ENCODE data around the gene CAMKK2. TPM values are rescaled to one million over a fixed set of nuclear protein-coding genes. Genes with fewer than 3 reads are reported as not detected.
"Not testable (repeated sequence)": the region's sequence is repeated elsewhere in the genome, so short reads cannot be mapped to it uniquely, and the experiment has no call there.

Gene CAMKK2
- total and polyA plus RNA-seq, 7 donors, result 4.4 to 12.3 (median 8.3) TPM

DNA sequence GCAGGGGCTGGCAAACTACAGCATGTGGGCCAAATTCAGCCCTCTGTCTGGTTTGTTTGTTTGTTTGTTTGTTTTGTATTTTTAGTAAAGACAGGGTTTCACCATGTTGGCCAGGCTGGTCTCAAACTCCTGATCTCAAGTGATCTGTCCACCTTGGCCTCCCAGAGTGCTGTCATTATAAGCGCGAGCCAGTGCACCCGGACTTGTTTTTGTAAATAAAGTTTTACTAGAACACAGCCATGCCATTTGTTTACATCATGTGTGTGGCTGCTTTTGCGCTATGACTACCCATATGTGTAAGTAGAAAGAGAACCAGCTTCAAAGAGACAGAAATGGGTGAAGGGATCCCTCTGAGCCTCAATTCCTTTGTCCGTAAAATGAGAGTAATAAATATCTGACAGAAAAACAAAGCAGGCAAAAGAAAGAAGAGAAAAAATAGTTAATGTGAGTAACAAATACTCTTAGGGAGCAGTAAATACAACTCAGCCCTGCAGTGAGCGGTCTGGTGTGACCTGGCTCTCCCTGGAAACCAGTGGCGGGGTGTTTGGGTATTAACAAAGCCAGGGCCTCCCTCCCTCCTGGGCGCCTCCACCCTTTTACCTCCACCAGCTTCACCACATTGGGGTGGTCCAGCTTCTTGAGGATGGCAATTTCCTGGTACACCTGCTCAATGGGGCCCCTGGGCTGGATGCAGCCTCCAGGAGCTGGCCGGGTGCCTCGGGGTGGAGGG is 33.1 kb downstream of the CAMKK2 start:
- WGBS, 3 donors, result 92 to 96% (median 94%) methylated on average over 10 of the region's 10 CpGs
- Histone ChIP-seq H3K36me3 (ENCODE audit: insufficient read depth in 1 of 2, low read depth in 1 of 2) (peaks cover 3 to 88% of the 10 kb centered on the region in 2 donors), H3K4me1 (no peaks in the 10 kb centered on the region), H3K4me3 (no peak overlapping the region), H3K27me3 (ENCODE audit: insufficient read depth in 3 of 3, low read length in 2 of 3) (no peaks in the 10 kb centered on the region), H3K27ac (no peak overlapping the region), H3K9me3 (no peaks in the 10 kb centered on the region)
- intact Hi-C loops (cut with DNase I), result no loop called here
- DNase-seq, result no peak
- no peak for ATAC-seq
- TF ChIP-seq, protein P1, sequence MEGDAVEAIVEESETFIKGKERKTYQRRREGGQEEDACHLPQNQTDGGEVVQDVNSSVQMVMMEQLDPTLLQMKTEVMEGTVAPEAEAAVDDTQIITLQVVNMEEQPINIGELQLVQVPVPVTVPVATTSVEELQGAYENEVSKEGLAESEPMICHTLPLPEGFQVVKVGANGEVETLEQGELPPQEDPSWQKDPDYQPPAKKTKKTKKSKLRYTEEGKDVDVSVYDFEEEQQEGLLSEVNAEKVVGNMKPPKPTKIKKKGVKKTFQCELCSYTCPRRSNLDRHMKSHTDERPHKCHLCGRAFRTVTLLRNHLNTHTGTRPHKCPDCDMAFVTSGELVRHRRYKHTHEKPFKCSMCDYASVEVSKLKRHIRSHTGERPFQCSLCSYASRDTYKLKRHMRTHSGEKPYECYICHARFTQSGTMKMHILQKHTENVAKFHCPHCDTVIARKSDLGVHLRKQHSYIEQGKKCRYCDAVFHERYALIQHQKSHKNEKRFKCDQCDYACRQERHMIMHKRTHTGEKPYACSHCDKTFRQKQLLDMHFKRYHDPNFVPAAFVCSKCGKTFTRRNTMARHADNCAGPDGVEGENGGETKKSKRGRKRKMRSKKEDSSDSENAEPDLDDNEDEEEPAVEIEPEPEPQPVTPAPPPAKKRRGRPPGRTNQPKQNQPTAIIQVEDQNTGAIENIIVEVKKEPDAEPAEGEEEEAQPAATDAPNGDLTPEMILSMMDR (IDR thresholded peaks at IDR 0.05), result no peak

DNA sequence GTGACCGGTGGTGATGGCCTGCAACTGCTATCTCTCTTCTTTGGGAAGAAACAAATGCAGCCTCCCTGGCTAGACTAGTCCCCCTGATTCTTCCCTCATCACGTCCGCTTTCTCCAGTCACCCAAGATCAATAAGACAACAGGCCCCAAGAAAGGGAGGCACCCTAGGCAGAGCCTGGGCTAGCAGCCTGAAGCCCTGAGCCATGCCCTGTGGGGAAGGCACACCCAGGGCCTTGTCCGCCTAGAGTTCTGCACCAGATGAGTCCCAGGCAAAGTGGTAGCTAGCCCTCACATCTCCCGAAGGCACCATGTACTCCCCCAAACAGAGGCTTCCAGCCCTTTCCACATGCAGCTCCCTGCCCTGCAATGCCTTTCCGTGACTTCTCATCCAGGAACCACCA is 35.1 kb downstream of the CAMKK2 start:
- TF ChIP-seq, protein P1 (IDR thresholded peaks at IDR 0.05), result no peak
- H3K36me3 ChIP-seq (ENCODE audit: insufficient read depth in 1 of 2, low read depth in 1 of 2), result peaks cover 3 to 92% of the 10 kb centered on the region in 2 donors
- WGBS, 3 donors, result 91 to 97% (median 93%) methylated on average over 6 of the region's 6 CpGs

DNA sequence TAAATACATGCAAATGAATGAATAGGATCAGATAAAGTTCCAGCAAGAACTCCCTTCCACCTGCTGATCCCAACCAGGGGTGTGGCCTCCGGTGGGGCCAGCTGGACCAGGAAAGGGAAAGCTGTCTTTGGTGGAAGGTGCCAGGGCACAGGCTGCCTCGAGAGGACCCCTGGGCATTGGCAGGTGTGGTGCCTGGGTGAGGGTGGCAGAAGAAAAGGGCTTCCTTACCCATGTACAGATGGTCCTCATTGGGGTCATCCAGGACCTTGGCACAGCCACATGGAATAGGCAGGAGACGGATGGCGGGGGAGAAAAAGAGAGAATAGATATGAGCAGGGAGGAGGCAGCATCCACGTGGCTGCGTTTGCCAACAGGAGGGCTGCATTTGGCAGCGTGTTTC is 36.4 kb downstream of the CAMKK2 start:
- WGBS, 3 donors, result 87 to 89% (median 88%) methylated on average over 7 of the region's 7 CpGs
- H3K27me3 ChIP-seq (ENCODE audit: insufficient read depth in 3 of 3, low read length in 2 of 3), result no peaks in the 10 kb centered on the region
- intact Hi-C loops (cut with DNase I), result no loop called here
- H3K9me3 ChIP-seq, result no peaks in the 10 kb centered on the region
- TF ChIP-seq, protein P1 (IDR thresholded peaks at IDR 0.05), result no peak
- DNase-seq (no peak), ATAC-seq (no peak)
- H3K36me3 ChIP-seq (ENCODE audit: insufficient read depth in 1 of 2, low read depth in 1 of 2), result peaks cover 3 to 90% of the 10 kb centered on the region in 2 donors
- no peak overlapping the region for H3K27ac ChIP-seq
- no peak overlapping the region for H3K4me3 ChIP-seq
- H3K4me1 ChIP-seq, result no peaks in the 10 kb centered on the region

More for the DNA sequence above, 35.1 kb downstream of the CAMKK2 start:
- intact Hi-C loops (cut with DNase I), result no loop called here
- Histone ChIP-seq H3K27ac (no peak overlapping the region), H3K4me1 (no peaks in the 10 kb centered on the region), H3K4me3 (no peak overlapping the region), H3K27me3 (ENCODE audit: insufficient read depth in 3 of 3, low read length in 2 of 3) (no peaks in the 10 kb centered on the region), H3K9me3 (no peaks in the 10 kb centered on the region)
- DNase-seq (no peak), ATAC-seq (no peak)

DNA sequence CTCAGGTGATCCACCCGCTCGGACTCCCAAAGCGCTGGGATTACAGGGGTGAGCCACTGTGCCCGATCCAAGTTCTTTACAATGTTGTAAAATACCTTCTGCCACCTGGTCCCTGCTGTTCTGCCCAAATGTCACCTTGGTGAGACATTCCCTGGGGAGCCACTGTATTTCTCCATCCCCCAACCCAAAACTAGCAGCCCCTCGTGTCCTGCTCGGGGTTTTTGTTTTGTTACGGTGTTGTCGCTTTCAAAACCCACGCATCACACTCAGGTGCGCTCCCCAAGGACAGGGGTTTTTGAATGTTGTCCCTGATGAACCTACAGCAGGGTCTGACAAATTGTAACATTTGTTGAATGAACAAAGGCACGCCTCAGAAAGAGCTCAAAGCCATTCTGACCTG is 37.4 kb downstream of the CAMKK2 start:
- no peaks in the 10 kb centered on the region for H3K4me1 ChIP-seq
- TF ChIP-seq, protein P1 (IDR thresholded peaks at IDR 0.05), result no peak
- no peak overlapping the region for H3K4me3 ChIP-seq
- H3K9me3 ChIP-seq, result no peaks in the 10 kb centered on the region
- DNase-seq, result no peak
- ATAC-seq, result no peak
- WGBS, 3 donors, result 97 to 98% (median 97%) methylated on average over 11 of the region's 11 CpGs
- no peak overlapping the region for H3K27ac ChIP-seq
- intact Hi-C loops (cut with DNase I), result no loop called here
- H3K36me3 ChIP-seq (ENCODE audit: insufficient read depth in 1 of 2, low read depth in 1 of 2), result peaks cover 3 to 90% of the 10 kb centered on the region in 2 donors
- no peaks in the 10 kb centered on the region for H3K27me3 ChIP-seq (ENCODE audit: insufficient read depth in 3 of 3, low read length in 2 of 3)

DNA sequence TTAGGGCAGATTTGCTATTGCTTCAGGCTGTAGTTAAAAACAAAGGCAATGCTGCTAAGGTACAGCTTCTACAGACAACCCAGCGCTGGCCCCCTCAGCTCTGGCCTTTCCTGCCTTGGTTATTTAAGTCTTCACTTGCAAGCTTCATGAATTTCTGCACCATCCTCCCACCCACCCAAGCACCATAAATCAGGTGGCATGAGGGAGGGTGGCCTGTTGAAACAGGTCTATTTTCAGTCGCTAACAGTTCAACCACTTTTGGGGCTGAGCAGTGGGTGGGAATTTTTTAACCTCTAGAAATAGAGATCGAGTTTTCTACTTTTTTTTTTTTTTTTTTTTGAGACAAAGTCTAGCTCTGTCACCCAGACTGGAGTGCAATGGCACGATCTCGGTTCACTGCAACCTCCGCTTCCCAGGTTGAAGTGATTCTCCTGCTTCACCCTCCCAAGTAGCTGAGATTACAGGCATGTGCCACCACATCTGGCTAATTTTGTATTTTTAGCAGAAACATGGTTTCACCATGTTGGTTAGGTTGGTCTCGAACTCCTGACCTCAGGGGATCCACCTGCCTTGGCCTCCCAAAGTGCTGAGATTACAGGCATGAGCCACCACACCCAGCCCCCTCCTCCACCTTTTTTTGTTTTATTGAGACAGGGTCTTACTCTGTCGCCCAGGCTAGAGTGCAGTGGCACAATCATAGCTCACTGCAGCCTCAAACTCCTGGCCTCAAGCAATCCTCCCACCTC is 38.6 kb downstream of the CAMKK2 start:
- H3K4me1 ChIP-seq; H3K9me3 ChIP-seq; H3K27me3 ChIP-seq (ENCODE audit: insufficient read depth in 3 of 3, low read length in 2 of 3); H3K27ac ChIP-seq; ATAC-seq; DNase-seq; H3K4me3 ChIP-seq; intact Hi-C loops (cut with DNase I): not testable (repeated sequence)
- WGBS, 3 donors, result 92 to 94% (median 92%) methylated on average over 8 of the region's 8 CpGs
- H3K36me3 ChIP-seq (ENCODE audit: insufficient read depth in 1 of 2, low read depth in 1 of 2), result peaks cover 0 to 89% of the 10 kb centered on the region in 2 donors

All from psoas muscle (tissue), 8 donors.